NCI-H226 (cell line): ENCODE results near the gene SLF2.
"Not testable (repeated sequence)": the region's sequence is repeated elsewhere in the genome, so short reads cannot be mapped to it uniquely, and the experiment has no call there.

ENCODE experiments used
- DNase-seq: peaks from one replicate; pipeline ENCODE4 v3.0.0-alpha.2; 2015

The SLF2 gene

DNA sequence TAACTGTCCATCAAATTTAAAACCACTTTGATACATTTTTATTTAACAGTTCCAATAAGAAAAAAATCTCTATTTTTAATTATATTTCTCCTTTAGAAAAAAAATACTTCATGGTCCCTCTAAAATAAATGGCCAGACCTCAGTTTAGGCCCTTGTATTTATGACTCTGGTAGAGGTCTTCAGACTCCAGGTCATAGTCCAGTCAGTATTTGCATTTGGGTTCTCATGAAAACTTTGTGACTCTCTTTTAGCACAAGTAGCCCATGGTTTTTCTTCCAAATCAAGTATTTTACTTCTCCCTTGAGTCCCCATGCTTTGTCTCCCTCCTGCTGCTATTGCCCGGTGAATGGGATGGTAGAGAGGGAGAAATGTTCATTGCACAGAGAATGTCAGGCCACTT lies 51.1 kb downstream of the SLF2 start:
- no peak for DNase-seq

DNA sequence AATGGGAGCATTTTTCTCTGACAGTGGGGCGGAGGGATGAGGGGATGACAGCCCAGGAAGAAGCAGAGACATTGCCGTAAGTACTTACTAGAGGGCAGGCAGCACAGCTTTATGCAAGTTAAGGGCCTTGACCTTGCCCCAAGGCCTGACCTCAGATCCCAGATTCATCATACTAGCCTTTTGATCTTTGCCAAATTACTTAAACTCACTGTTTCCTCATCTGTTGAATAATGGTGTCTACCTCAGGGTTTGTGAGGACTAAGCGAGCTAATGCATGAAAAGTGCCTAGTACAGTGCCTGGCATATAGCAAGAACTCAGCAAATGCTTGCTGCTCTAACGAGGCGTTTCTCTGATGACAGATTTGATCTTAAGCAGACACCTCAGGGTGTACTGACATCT lies 53.1 kb downstream of the SLF2 start:
- DNase-seq: no peak

DNA sequence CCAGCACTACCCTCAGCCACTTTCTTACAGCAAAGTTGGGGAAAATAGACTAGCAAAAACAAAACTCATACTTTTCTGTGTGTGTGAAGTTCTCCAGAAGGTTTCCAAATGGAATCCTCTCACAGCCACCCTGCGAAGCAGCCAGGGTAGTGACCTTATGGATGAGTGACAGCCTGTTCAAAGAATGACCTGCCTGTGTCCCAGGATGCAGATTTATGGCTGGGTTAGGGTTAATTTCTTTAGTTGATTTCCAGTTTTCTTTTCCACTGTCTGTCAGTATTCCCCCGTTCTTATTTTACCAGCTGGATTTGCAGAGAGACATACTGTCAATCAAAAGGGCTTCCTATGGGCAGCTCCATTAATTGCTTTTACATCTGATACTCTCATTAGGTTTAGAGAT lies 54.1 kb downstream of the SLF2 start:
- no peak for DNase-seq

DNA sequence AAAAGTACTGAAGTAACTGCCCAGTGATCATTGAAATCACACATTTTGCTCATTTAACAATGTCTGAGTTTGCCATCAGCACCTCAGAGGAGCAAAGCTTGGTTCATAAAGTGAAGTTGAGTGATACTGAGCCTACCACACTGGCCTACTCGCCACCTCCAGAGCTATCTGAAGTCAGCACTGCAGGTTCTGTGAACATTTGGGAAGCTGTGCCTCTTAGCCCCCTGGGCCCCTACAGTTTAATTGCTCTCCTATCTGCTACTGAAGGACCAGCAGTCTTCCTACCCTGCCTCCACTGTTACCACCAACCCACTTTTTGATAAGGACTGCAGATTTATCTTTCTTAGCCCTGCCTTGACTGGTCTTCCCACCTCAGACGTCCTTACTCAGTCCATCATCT lies 54.6 kb downstream of the SLF2 start:
- no peak for DNase-seq

DNA sequence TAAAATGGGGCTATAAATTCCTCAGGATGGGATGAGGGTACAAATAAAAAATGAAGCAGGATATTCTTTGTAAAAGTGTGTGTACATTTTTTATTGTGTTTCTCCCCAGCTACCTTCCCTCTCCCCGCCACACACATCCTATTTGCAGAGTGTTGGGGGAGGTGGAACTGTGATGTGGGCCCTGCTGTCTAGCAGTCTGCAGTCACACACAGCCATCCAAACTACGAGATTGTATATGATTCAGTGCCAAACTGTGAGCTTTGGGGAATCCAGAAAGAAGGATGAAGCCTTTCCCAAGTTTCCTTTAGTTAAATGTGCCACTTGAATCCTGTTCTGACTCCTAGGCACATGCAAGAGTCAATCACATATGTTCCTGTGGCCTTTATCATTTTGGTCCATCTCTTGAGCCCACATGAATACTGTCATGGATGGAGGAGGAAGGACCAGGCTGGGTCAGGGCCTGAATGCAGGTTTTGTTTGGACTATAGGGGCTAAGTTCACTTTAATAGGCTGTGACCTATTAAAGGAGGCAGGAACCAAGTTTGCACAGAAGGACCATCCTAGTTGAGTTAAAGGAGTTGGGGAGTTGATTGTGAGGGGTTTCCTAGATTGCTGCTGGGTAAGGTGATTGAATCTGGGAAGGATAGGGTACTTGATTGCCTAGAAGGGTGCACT lies 55.4 kb downstream of the SLF2 start:
- DNase-seq: no peak

DNA sequence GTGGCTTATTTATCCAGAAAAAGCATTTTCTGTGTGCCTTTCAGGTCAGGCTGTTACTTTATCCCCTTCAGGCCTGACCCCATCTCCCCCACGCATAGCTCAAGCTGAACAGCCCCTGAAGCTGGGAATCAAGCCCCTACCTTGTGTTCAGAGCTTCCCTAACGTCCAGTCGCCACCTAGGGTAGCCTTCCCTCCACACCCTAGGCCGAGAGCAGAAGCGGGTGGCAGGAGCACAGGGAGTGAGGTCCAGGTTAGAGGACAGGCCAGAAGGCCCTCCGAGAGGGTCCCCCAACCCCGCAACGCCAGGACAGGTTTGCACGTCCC lies 56.1 kb downstream of the SLF2 start:
- no peak for DNase-seq

DNA sequence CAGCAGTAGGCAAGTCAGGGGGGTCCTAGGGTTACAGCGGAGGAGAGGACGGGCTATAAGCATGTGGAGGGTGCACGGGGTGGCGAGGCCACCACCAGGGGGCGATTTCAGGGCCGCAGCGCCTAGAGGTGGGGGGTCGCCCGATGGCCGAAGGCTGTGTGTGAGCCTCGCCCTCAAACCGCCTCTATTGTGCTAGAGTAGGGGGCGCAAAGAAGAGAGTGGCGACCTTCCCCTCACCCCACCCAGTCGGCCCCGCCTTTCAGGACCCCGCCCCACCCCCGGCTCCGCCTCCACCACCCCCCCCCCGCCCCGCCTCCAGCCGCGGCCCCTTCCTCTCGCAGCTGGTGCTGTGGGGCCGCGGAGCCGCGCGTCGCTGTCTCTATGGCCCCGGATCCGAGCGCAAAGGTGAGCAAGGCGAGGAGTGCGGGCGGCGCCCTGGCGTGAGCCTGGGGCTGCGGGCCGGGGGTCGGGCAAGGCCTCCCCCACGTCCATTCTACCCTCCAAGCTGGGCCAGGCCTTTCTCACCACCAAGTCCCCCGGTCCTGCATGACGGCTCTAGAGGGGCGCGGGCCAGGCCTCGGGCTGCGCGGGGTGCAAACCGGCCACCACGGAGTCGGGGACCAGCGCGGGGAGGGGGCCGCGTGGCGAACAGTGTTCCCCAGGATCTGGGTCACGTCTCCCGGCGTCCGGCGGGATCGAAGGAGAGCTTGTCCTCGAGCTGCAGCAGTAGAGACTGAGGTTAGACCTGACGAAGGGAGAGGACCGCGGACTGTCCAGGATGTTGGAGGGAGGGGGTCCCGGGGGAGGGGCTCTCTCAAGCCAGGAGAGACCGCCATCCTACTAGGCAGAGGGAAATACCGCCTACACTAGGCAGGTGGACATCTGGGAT lies 56.7 kb downstream of the SLF2 start, which contains the start of gene SEMA4G:
SEMA4G (plus strand) TSS at position 318 of the 889 bp plus-strand sequence. CDS start 3,409 bp downstream, outside the sequence.
- DNase-seq: no peak

DNA sequence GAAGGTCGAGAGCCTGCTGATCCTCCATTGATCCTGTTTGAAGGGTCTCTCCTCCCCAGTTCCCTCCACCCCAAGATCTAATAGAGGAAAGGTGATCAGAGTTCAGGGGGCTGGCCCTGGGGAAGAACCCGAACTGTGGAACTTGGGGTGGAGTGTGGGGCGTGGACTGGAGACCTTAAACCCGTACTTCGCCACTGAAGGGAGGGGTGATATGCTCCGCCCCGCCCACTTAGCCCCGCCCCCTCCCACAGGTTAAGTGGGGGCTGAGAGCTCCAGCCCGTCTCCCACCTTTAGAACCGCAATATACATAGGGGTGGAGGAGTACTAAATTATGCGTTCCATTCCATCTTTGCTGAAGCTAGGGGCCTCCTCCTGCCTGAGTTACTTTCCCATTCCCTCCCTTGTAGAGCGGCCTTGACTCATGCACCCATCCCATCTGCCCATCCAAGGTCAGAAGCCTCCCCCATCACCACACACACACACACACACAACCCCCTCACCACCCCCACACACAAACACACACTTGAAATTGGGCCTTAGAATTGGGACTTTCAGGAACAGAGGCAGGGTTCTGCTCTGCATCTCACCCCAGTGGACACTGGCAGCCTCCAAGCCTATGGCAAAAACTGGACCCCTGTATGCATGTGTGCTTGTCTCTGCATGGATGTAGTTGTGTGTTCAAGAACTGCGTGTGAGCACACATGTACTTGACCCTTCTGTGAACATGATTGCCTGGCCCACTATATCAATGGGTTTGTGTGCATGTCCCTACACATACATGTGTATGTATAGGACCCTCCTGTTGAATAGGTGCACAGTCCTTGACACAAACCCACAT lies 57.5 kb downstream of the SLF2 start:
- DNase-seq: no peak

DNA sequence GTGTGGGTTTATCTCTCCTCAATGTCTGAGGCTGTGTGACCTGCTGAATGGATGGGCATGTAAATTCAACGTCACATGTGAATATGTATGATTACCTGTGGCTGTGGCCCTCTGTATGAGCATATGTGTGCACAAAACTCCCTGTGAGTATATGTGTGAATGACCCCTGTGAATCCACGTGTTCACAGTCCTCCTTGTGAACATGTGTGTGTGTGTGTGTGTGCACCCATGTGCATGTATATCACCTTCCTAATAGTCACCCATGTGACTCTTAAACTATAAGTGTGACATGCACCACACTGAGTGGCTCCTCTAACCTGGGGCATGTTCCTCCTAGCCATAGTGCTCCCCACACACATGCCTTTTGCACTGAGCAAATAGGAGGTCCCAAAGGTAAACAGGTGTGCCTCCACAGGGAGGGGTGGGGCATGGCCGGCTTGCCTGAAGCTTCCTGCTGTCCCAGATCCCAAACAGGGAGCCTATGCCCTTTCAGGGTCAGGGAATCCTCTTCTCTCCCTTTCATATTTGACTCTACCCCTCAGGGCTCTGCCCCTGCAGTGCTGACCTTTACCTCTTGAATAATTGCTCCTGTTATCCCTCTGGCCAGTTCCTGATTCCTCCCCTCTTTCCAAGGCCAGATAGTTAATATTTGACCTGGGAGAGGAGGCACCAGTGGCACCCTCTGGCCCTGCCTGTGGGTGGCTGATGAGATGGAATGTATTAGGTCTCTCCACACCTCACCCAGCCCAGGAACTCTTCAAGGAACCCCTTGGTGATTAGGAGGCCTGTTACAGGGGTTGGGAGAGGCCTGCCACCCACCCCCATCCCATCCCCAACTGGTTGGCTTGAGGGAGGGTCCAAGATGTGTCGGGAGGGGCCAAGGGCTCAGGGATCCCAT lies 58.4 kb downstream of the SLF2 start:
- DNase-seq: no peak

DNA sequence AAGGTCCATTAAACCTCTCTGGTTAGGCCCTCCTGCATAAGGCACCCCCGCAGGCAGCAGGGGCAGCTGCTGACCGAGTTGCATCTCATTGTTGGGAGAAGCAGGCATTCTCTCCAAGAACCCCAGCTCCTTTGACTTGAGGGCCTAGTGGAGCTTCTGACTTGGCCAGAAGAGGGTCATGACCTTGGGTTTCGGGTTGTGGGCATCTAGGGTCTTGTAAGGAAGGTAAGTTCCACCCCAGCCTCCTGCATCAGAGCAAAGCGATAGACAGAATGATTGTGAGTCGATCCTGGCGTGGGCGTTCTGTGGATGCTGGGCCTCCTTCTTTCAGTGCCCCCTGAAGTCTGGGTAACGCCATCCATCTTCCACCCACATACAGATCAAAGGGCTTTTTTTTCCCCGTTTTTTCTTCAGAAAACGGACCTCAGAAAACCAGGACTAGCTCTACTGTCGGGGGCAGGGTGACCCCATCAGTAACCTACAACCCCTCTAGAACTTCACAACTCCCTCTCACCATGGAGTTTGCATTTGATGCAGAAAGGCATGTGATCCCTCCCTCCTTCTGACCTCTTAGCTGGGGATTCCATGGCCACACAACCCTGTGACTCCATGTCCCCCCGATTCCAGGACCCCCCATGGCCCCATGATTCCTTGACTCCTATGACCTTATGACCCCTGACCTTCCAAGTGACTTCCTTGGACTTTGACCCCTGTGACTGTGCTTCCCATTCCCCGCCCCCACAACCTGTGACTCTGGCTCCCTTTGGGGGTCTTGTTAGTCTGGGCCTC lies 59.5 kb downstream of the SLF2 start:
- DNase-seq: no peak

DNA sequence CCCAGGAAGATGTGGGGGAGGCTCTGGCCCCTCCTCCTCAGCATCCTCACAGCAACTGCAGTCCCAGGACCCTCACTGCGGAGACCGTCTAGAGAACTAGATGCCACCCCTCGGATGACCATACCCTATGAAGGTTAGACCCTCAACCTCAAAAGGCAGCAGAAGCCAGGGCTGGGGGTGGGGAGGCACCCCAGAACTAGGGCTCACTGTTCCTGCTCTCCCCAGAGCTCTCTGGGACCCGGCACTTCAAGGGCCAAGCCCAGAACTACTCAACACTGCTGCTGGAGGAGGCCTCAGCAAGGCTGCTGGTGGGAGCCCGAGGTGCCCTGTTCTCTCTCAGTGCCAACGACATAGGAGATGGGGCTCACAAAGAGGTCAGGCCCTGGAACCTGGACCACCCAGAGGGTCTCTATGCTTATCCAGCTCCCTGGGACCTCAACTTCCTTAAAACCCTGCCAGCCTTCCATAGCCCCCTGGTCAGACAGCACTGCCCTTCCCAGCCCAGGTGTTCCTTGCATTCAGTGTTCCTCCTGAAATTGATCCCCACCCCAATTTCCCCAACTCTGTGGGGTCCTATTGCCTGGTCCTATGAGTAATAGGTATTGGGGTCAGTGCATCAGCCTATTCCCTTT lies 60.3 kb downstream of the SLF2 start:
- DNase-seq: no peak

DNA sequence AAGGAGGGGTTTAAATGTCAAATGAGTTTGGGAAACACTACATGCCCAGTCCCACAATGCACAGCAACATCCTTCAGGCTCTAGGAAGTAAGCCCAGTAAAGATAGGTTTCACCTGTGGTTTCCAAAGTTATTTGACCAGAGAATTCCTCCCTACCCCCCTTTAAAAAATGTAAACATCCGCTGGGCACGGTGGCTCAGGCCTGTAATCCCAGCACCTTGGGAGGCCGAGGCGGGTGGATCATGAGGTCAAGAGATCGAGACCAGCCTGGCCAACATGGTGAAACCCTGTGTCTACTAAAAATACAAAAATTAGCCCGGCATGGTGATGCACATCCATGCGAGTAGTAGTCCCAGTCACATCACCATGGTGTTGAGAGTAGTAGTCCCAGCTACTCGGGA lies 62.6 kb downstream of the SLF2 start:
- DNase-seq: not testable (repeated sequence)

DNA sequence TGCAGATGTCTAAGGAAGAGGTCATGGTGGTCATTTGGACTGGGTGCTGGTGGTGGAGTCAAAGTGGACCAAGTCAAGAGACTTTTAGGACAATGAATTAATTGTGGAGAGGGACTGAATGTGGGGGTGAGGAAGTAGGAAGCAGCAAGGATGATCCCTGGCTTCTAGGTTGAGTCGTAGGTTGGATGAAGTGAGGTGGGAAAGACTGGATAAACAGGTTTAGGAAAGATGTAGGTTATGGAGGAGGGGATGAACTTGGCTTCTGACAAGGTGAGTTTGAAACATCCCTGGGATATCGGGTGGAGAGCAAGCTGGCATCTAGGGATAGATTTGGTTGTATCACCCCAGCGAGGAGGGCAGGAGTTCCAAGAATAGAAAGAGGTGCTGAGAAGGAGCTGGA lies 64.1 kb downstream of the SLF2 start:
- no peak for DNase-seq

DNA sequence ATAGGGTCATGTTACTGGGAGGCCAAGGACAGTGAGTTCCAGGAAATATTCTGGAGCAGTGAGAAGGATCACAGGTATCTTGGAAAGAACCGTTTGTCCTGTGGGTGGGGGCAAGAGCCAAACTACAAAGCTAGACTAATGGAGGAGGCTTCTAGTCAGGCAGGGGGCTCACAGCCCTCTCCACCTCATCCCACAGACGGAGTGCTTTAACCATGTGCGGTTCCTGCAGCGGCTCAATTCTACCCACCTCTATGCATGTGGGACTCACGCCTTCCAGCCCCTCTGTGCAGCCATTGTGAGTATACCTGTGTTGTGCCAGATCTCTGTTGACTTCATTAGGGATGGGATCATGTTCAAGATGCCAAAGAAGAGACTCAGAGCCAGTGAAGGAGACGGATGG lies 64.7 kb downstream of the SLF2 start:
- DNase-seq: no peak

DNA sequence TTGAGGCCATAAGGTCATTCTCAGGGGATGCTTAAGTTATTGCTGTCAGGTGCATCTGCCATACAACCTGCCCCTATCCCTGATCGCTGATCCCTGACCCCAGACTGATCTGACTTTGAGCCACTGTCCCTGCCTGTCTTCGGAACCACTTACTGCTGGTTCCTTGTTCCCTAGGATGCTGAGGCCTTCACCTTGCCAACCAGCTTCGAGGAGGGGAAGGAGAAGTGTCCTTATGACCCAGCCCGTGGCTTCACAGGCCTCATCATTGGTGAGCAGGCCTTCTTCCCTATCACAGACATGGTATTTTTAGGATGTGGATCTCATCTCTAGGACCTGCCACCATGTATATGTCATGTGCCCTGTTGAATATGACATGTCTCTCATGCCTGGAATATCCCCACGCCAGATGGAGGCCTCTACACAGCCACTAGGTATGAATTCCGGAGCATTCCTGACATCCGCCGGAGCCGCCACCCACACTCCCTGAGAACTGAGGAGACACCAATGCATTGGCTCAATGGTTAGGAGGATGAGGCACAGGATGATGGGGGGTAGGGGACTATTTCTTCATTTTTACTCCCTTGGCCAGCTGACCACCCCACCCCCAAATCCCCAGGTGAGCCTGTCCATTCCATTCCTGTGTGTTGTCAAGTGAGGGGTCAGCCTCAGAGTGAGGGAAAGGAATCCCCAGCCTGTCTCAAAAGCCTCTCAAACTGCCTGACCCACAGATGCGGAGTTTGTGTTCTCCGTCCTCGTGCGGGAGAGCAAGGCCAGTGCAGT lies 65.5 kb downstream of the SLF2 start:
- no peak for DNase-seq

DNA sequence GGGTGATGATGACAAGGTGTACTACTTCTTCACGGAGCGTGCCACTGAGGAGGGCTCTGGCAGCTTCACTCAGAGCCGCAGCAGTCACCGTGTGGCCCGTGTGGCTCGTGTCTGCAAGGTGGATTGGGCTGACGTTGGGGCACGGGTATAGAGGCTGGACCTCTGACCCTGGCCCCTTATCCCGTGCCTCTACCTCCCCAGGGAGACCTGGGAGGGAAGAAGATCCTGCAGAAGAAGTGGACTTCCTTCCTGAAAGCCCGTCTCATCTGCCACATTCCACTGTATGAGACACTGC lies 66.1 kb downstream of the SLF2 start:
- no peak for DNase-seq

DNA sequence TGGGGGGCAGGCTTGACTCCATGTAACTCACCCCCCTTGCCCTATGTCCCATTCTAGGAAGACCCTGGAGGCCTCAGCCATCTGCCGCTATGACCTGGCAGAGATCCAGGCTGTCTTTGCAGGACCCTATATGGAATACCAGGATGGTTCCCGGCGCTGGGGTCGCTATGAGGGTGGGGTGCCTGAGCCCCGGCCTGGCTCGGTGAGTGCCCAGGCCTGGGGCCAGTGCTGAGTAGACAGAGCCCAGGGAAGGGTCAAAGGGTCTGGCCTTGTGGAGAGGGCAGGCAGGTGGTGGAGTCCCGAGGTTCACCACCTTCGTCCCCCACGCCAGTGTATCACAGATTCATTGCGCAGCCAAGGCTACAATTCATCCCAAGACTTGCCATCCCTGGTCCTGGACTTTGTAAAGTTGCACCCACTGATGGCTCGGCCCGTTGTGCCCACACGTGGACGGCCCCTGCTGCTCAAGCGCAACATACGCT lies 67.1 kb downstream of the SLF2 start:
- DNase-seq: no peak

DNA sequence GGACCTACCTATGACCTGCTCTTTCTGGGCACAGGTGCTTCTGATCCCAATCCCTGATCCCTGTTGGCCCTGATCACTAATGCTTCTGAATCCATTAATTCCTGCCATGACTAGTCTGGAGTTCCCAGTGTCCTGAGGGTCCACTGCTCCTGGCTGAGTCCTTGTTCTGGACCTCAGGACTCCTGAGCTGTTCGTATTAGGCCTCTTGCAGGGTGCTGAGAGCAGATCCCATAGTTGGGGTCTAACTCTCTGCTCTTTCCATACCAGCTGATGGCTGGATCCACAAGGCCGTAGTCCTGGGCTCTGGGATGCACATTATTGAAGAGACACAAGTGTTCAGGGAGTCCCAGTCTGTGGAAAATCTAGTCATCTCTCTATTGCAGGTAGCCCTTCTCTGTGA lies 67.5 kb downstream of the SLF2 start:
- no peak for DNase-seq

DNA sequence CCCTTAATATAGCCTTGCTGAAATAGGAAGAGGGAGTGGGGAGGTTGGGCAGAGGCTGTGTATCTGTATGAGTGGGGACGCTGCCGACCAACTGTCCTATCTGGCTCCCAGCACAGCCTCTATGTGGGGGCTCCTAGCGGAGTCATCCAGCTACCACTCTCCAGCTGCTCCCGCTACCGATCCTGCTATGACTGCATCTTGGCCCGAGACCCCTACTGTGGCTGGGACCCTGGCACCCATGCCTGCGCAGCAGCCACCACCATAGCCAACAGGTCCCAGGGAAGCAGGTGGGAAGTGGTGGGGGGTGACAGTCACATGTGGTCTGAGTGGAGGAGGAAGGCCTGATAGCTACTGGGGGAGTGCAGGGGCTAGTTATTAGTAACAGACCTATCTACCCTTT lies 67.9 kb downstream of the SLF2 start:
- no peak for DNase-seq

DNA sequence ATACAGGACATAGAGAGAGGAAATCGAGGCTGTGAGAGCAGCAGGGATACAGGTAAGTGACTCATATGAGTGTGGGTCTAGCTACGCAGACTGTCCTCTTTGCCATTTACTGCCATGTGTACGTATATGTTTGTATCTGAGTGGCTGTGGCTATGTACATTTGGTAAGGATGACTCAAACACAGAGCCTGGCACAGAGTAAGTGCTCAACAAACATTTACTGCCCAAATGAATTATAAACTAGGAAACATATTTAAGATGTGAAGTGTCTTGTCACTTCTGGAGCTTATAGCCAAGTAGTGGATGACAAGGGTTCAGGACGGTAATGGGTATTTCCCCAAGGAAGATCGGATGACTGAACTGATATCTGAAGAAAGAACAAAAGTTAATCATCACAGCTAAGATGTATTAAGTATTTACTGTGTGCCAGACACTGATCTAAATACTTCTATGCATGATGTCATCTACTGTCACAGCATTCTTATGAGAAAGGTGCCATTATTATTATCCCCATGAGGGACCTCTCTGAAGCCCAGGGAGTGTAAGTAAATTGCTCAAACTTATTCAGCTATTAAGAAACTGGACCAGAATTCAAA lies 68.5 kb downstream of the SLF2 start:
- DNase-seq: no peak
